Fibroblast of lung (primary cell): ENCODE results near the gene ZNF263.

Source experiments
- CTCF ChIP-seq, 2 donors: IDR thresholded peaks in 1 of 2; conservative IDR thresholded peaks in 1 of 2; 1 replicate in 1 of 2; 2 replicates in 1 of 2; pipeline ENCODE4 v1.5.1; 2011 to 2012; ENCODE audit warnings: low read length in 2 of 2, control low read depth in 1 of 2, inconsistent platforms in 1 of 2, low read depth in 1 of 2, mild to moderate bottlenecking in 1 of 2
- EZH2 ChIP-seq: IDR thresholded peaks from 2 replicates; pipeline ENCODE4 v1.5.1; 2012; ENCODE audit warnings: low read length, control low read depth, mild to moderate bottlenecking; ENCODE audit errors: missing control alignments

GRCh38 chr16:3246876-3247275, 36.4 kb upstream of the ZNF263 start:
- TF ChIP-seq CTCF (conservative IDR thresholded peaks at IDR 0.05 in 1 of 2, IDR thresholded peaks at IDR 0.05 in 1 of 2; ENCODE audit: low read depth in 1 of 2, low read length in 2 of 2) (no peak), EZH2 (no peak)
